Fibroblast of lung (primary cell): ENCODE data around the gene DCTN4. TPM values are rescaled to one million over a fixed set of nuclear protein-coding genes. Genes with fewer than 3 reads are reported as not detected.

ENCODE experiments used
- DNase-seq, 2 donors: peaks; one replicate each; pipeline versions ENCODE4 v3.0.0 to v3.0.0-alpha.2; 2010; ENCODE audit warnings: low read depth in 2 of 2
- H2AFZ ChIP-seq: 2 replicates; pipeline ENCODE4 v1.5.1; 2012; ENCODE audit warnings: low read length, control low read depth, inconsistent platforms
- H3K27ac ChIP-seq: 2 replicates; pipeline ENCODE4 v1.5.1; 2011; ENCODE audit warnings: low read length, control low read depth; ENCODE audit not compliant: insufficient read depth
- H3K27me3 ChIP-seq: 2 replicates; pipeline ENCODE4 v1.5.1; 2011; ENCODE audit warnings: mild to moderate bottlenecking, low read length; ENCODE audit not compliant: control insufficient read depth, insufficient read depth
- H3K36me3 ChIP-seq: 2 replicates; pipeline ENCODE4 v1.5.1; 2011; ENCODE audit warnings: low read length; ENCODE audit not compliant: control insufficient read depth, insufficient read depth
- H3K4me1 ChIP-seq: 2 replicates; pipeline ENCODE4 v1.5.1; 2011; ENCODE audit warnings: low read length; ENCODE audit not compliant: control insufficient read depth, insufficient read depth; ENCODE audit errors: extremely low read depth
- H3K4me2 ChIP-seq: 2 replicates; pipeline ENCODE4 v1.5.1; 2011; ENCODE audit warnings: low read length, control low read depth; ENCODE audit not compliant: insufficient read depth; ENCODE audit errors: extremely low read depth
- H3K4me3 ChIP-seq, 4 experiments: fragments of 200-600 bp in 1 of 4; sonication (generic) in 1 of 4; replicated peaks in 1 of 4; 2 replicates each; pipeline ENCODE4 v1.5.1; 2011 to 2016; ENCODE audit warnings: low read length in 4 of 4, low read depth in 3 of 4, mild to moderate bottlenecking in 3 of 4, control low read depth in 2 of 4, inconsistent platforms in 1 of 4, mixed read lengths in 1 of 4; ENCODE audit not compliant: insufficient read depth in 1 of 4; ENCODE audit errors: control extremely low read depth in 1 of 4
- H3K79me2 ChIP-seq: 2 replicates; pipeline ENCODE4 v1.5.1; 2012; ENCODE audit warnings: mild to moderate bottlenecking, low read length, inconsistent platforms; ENCODE audit not compliant: control insufficient read depth, insufficient read depth
- H3K9ac ChIP-seq: 2 replicates; pipeline ENCODE4 v1.5.1; 2011; ENCODE audit warnings: mild to moderate bottlenecking, low read length, control low read depth; ENCODE audit not compliant: insufficient read depth
- H3K9me3 ChIP-seq: 2 replicates; pipeline ENCODE4 v1.5.1; 2012; ENCODE audit warnings: low read depth, low read length; ENCODE audit not compliant: control insufficient read depth, insufficient read depth
- H4K20me1 ChIP-seq: 2 replicates; pipeline ENCODE4 v1.5.1; 2011; ENCODE audit warnings: low read length; ENCODE audit not compliant: control insufficient read depth, insufficient read depth; ENCODE audit errors: extremely low read depth
- EZH2 ChIP-seq: IDR thresholded peaks from 2 replicates; pipeline ENCODE4 v1.5.1; 2012; ENCODE audit warnings: low read length, control low read depth, mild to moderate bottlenecking; ENCODE audit errors: missing control alignments
- polyA plus RNA-seq, 2 donors: library from polyadenylated mRNA; depleted of rRNA in 1 of 2; stranded (reverse) in 1 of 2; unstranded in 1 of 2; fragments of >200 nt; gene quantifications; 2 replicates each; pipeline ENCODE4 v1.2.1, GENCODE V29; 2011 to 2012; ENCODE audit warnings: missing spikeins in 1 of 2
- total RNA-seq: library from RNA; depleted of rRNA; stranded (reverse); fragments of >200 nt; gene quantifications from 2 replicates; pipeline ENCODE4 v1.2.1, GENCODE V29; 2014
- TF ChIP-seq, protein P1 (sequence below), 2 donors: IDR thresholded peaks in 1 of 2; conservative IDR thresholded peaks in 1 of 2; 1 replicate in 1 of 2; 2 replicates in 1 of 2; pipeline ENCODE4 v1.5.1; 2011 to 2012; ENCODE audit warnings: low read length in 2 of 2, control low read depth in 1 of 2, inconsistent platforms in 1 of 2, low read depth in 1 of 2, mild to moderate bottlenecking in 1 of 2

DCTN4 gene
- total and polyA plus RNA-seq, 2 donors (not counting 1 experiment from before 2014, with no cell fraction given), result 60.0 to 67.2 TPM

DNA sequence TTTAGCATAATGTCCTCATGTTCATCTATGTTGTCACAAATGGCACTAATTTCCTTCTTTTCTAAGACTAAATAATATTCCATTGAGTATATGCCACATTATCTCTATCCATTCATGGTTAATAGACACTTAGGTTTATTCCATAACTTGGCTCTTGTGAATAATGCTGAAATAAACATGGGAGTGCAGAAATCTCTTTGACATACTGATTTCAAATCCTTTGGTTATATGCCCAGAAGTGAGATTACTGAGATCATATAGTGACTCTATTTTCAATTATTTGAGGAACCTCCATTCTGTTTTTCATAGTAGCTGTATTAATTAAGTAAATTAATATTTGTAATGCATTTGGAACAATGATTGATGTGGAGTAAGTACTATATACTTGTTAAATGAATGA lies 32.7 kb upstream of the DCTN4 start:
- Histone ChIP-seq H3K36me3 (peaks cover 12% of the 10 kb centered on the region), H4K20me1 (no peaks in the 10 kb centered on the region), H3K27ac (peak overlapping the region; percentile 76), H3K9ac (no peak overlapping the region), H2AFZ (no peak overlapping the region), H3K4me1 (peaks cover 14% of the 10 kb centered on the region), H3K79me2 (peaks cover 88% of the 10 kb centered on the region), H3K4me3 (no peak overlapping the region), H3K27me3 (no peaks in the 10 kb centered on the region), H3K4me2 (peak overlapping the region; percentile 37), H3K9me3 (no peaks in the 10 kb centered on the region)
- peak; percentile 13 to 61 for DNase-seq
- TF ChIP-seq EZH2, result no peak
- TF ChIP-seq, protein P1, sequence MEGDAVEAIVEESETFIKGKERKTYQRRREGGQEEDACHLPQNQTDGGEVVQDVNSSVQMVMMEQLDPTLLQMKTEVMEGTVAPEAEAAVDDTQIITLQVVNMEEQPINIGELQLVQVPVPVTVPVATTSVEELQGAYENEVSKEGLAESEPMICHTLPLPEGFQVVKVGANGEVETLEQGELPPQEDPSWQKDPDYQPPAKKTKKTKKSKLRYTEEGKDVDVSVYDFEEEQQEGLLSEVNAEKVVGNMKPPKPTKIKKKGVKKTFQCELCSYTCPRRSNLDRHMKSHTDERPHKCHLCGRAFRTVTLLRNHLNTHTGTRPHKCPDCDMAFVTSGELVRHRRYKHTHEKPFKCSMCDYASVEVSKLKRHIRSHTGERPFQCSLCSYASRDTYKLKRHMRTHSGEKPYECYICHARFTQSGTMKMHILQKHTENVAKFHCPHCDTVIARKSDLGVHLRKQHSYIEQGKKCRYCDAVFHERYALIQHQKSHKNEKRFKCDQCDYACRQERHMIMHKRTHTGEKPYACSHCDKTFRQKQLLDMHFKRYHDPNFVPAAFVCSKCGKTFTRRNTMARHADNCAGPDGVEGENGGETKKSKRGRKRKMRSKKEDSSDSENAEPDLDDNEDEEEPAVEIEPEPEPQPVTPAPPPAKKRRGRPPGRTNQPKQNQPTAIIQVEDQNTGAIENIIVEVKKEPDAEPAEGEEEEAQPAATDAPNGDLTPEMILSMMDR (conservative IDR thresholded peaks at IDR 0.05 in 1 of 2, IDR thresholded peaks at IDR 0.05 in 1 of 2; ENCODE audit: low read depth in 1 of 2, low read length in 2 of 2), result no peak

GRCh38 chr5:150789943-150790611 lies 31.3 kb upstream of the DCTN4 start:
- Histone ChIP-seq H3K4me3 (peak overlapping the region in 3 of 4 experiments; percentile 6 to 25 (median 18)), H3K9ac (no peak overlapping the region), H3K27ac (peak overlapping the region; percentile 76), H2AFZ (no peak overlapping the region), H3K9me3 (no peaks in the 10 kb centered on the region), H3K36me3 (no peaks in the 10 kb centered on the region), H3K79me2 (peaks cover 88% of the 10 kb centered on the region), H3K4me1 (peaks cover 14% of the 10 kb centered on the region), H3K27me3 (no peaks in the 10 kb centered on the region), H4K20me1 (no peaks in the 10 kb centered on the region), H3K4me2 (peak overlapping the region; percentile 90)
- peak; percentile 98 to 100 for DNase-seq
- TF ChIP-seq, protein P1 (conservative IDR thresholded peaks at IDR 0.05 in 1 of 2, IDR thresholded peaks at IDR 0.05 in 1 of 2; ENCODE audit: low read depth in 1 of 2, low read length in 2 of 2), result no peak
- no peak for TF ChIP-seq EZH2

GRCh38 chr5:150789450-150789849 lies 30.6 kb upstream of the DCTN4 start:
- peaks cover 14% of the 10 kb centered on the region for H3K4me1 ChIP-seq
- no peak overlapping the region for H3K9ac ChIP-seq
- DNase-seq, result peak; percentile 10 to 28

More at GRCh38 chr5:150789450-150789849, 30.6 kb upstream of the DCTN4 start:
- no peaks in the 10 kb centered on the region for H3K36me3 ChIP-seq
- H3K4me2 ChIP-seq, result peak overlapping the region; percentile 90
- peak overlapping the region in 2 of 4 experiments; percentile 7 to 18 for H3K4me3 ChIP-seq
- H4K20me1 ChIP-seq, result no peaks in the 10 kb centered on the region
- H3K9me3 ChIP-seq, result no peaks in the 10 kb centered on the region
- peaks cover 87% of the 10 kb centered on the region for H3K79me2 ChIP-seq
- H3K27ac ChIP-seq, result peak overlapping the region; percentile 76
- TF ChIP-seq, protein P1 (conservative IDR thresholded peaks at IDR 0.05 in 1 of 2, IDR thresholded peaks at IDR 0.05 in 1 of 2; ENCODE audit: low read depth in 1 of 2, low read length in 2 of 2), result no peak
- TF ChIP-seq EZH2, result no peak
- H2AFZ ChIP-seq, result no peak overlapping the region
- no peaks in the 10 kb centered on the region for H3K27me3 ChIP-seq
